ENCODE measurements around the gene FABP3. TPM values are rescaled to one million over a fixed set of nuclear protein-coding genes. Genes with fewer than 3 reads are reported as not detected.

The FABP3 gene
- total and polyA plus RNA-seq, 2 of the 13 experiments (the other 11 are each of a cell fraction or from before 2014, with no cell fraction given) = 0.21 to 0.24 TPM

- TF ChIP-seq ZNF407 (CRISPR knock-in tag; IDR thresholded peaks at IDR 0.05; ENCODE audit: not compliant biosample characterization) = no peak
- no peak for TF ChIP-seq ARNT2 (CRISPR knock-in tag; IDR thresholded peaks at IDR 0.05; ENCODE audit: low read depth)
- no peak for TF ChIP-seq PCBP1 (IDR thresholded peaks at IDR 0.05; ENCODE audit: borderline replicate concordance, low read depth, low read length)
- no peak for TF ChIP-seq GABPB1 (CRISPR knock-in tag; IDR thresholded peaks at IDR 0.05)
- TF ChIP-seq ZNF367 (CRISPR knock-in tag; IDR thresholded peaks at IDR 0.05; ENCODE audit: borderline replicate concordance) = no peak
- TF ChIP-seq LRRFIP1 (CRISPR knock-in tag; conservative IDR thresholded peaks at IDR 0.05) = no peak
- no peak for TF ChIP-seq SP140L (CRISPR knock-in tag; IDR thresholded peaks at IDR 0.05; ENCODE audit: borderline replicate concordance)
- no peak for TF ChIP-seq ZBTB25 (CRISPR knock-in tag; IDR thresholded peaks at IDR 0.05)
- no peak for TF ChIP-seq MTA1 (CRISPR knock-in tag; IDR thresholded peaks at IDR 0.05; ENCODE audit: borderline replicate concordance)
- TF ChIP-seq ZNF629 (CRISPR knock-in tag; conservative IDR thresholded peaks at IDR 0.05) = no peak
- ChIA-PET CTCF (ENCODE audit: low intra/inter-chr PET ratio, low total read pairs) (no interaction called here), POLR2A (no interaction called here)
- DNase-seq (ENCODE audit: low spot score) (no peak), FAIRE-seq (no peak), ATAC-seq (no peak)
- Histone ChIP-seq H3K27me3 (ENCODE audit: control insufficient read depth in 1 of 2, insufficient read depth in 2 of 2, low read length in 2 of 2) (no peaks in the 10 kb centered on the region), H4K20me1 (ENCODE audit: insufficient read depth, low read length) (no peaks in the 10 kb centered on the region), H3K4me3 (replicated peaks in 1 of 3; ENCODE audit: insufficient read depth in 1 of 3, low read depth in 2 of 3, low read length in 3 of 3) (no peak overlapping the region), H3K4me1 (ENCODE audit: insufficient read depth, low read length) (no peaks in the 10 kb centered on the region), H2AFZ (ENCODE audit: low read length) (no peak overlapping the region), H3K9me3 (ENCODE audit: low read length) (no peaks in the 10 kb centered on the region), H3K36me3 (replicated peaks in 1 of 2; ENCODE audit: control insufficient read depth in 1 of 2, insufficient read depth in 2 of 2, low read length in 2 of 2) (peaks cover 9 to 45% of the 10 kb centered on the region in 2 experiments; a peak in 4 of 5 replicates), H3K4me2 (ENCODE audit: low read depth, low read length) (no peak overlapping the region), H3K27ac (ENCODE audit: extremely low read length, insufficient read depth, low read length) (no peak overlapping the region), H3K9ac (ENCODE audit: insufficient read depth, low read depth, low read length) (no peak overlapping the region), H3K79me2 (ENCODE audit: insufficient read depth, low read length) (no peaks in the 10 kb centered on the region)
- BruUV-seq (replicated peaks) = no TSS peak
- in situ Hi-C loops (cut with HindIII; ENCODE audit: extremely low pct_ligation_motif_present, low pct_unique_long_range_greater_than_20kb) (no loop called here), intact Hi-C loops (cut with micrococcal nuclease; ENCODE audit: unreplicated experiment) (no loop called here)
- WGBS (ENCODE audit: low lambda C conversion rate) = 97% methylated on average over 3 of the region's 3 CpGs
These were observed 10.8 kb downstream of the FABP3 start for GRCh38 chr1:31362032-31362431.
